Fibroblast of upper back skin (primary cell): ENCODE measurements around the gene CPNE8.

ENCODE experiments used
- DNase-seq: peaks from one replicate; pipeline ENCODE4 v3.0.0-alpha.2; 2013

Gene CPNE8

GRCh38 chr12:38610808-38611350, 294.5 kb downstream of the CPNE8 start:
- DNase-seq = no peak

GRCh38 chr12:38607295-38607694, 298.1 kb downstream of the CPNE8 start:
- DNase-seq = no peak
